ENCODE results near the gene VDAC2.

- TF ChIP-seq EZH2 (IDR thresholded peaks at IDR 0.05; ENCODE audit: insufficient read depth, poor library complexity, severe bottlenecking) (no peak), EZH2phosphoT487 (IDR thresholded peaks at IDR 0.05; ENCODE audit: insufficient read depth, low read depth) (no peak)
These were observed 2.8 kb upstream of the VDAC2 start for GRCh38 chr10:75207857-75208144.
